ENCODE results near the gene BDH2. TPM values are rescaled to one million over a fixed set of nuclear protein-coding genes. Genes with fewer than 3 reads are reported as not detected.

Gene BDH2
- polyA plus RNA-seq, 2 of the 4 experiments (the other 2 are of a cell fraction) = 15.7 to 28.2 TPM

Other genes starting within 250 kb of the BDH2 start
- 59.1 and 84.1 TPM in 2 replicates for gene CISD2, start 230.8 kb downstream of the BDH2 start, polyA plus RNA-seq (2011; rRNA removed)
- gene CISD2, start 230.8 kb downstream of the BDH2 start, polyA plus RNA-seq (2017; fragmentation: RNase III; extraction: RNeasy Plus Mini Kit Qiagen cat#74134 plus additional on column Dnase treatment) = 44.9 to 49.9 TPM (median 48.6 TPM) in 3 replicates
- gene SLC9B1, start 80.1 kb downstream of the BDH2 start, polyA plus RNA-seq (2011; rRNA removed) = 0.28 and 0.39 TPM in 2 replicates
- 0.09 to 0.21 TPM (median 0.16 TPM) in 3 replicates for gene SLC9B1, start 80.1 kb downstream of the BDH2 start, polyA plus RNA-seq (2017; fragmentation: RNase III; extraction: RNeasy Plus Mini Kit Qiagen cat#74134 plus additional on column Dnase treatment)
- 7.9 and 9.2 TPM in 2 replicates for gene SLC9B2, start 23.1 kb downstream of the BDH2 start, polyA plus RNA-seq (2011; rRNA removed)
- gene SLC9B2, start 23.1 kb downstream of the BDH2 start, polyA plus RNA-seq (2017; fragmentation: RNase III; extraction: RNeasy Plus Mini Kit Qiagen cat#74134 plus additional on column Dnase treatment) = 6.6 to 7.3 TPM (median 6.6 TPM) in 3 replicates
- 7.8 and 15.9 TPM in 2 replicates for gene CENPE, start 98.5 kb upstream of the BDH2 start, polyA plus RNA-seq (2011; rRNA removed)
- 5.4 to 8.5 TPM (median 6.3 TPM) in 3 replicates for gene CENPE, start 98.5 kb upstream of the BDH2 start, polyA plus RNA-seq (2017; fragmentation: RNase III; extraction: RNeasy Plus Mini Kit Qiagen cat#74134 plus additional on column Dnase treatment)

Measured in A549 (cell line).